Kidney epithelial cell (primary cell): ENCODE data around the gene KHDC3L. TPM values are rescaled to one million over a fixed set of nuclear protein-coding genes. Genes with fewer than 3 reads are reported as not detected.

Experiments
- DNase-seq: peaks from one replicate; pipeline ENCODE4 v3.0.0-alpha.2; 2010; ENCODE audit warnings: low read depth
- H3K27me3 ChIP-seq: 2 replicates; pipeline ENCODE4 v1.6.0; 2011; ENCODE audit warnings: low read length; ENCODE audit not compliant: control insufficient read depth, insufficient read depth
- H3K36me3 ChIP-seq: 2 replicates; pipeline ENCODE4 v1.5.1; 2011; ENCODE audit warnings: low read length; ENCODE audit not compliant: control insufficient read depth, insufficient read depth
- H3K4me3 ChIP-seq: 2 replicates; pipeline ENCODE4 v1.5.1; 2011; ENCODE audit warnings: low read depth, mild to moderate bottlenecking, control low read depth, low read length
- CTCF ChIP-seq: IDR thresholded peaks from 2 replicates; pipeline ENCODE4 v1.5.1; 2011; ENCODE audit warnings: mild to moderate bottlenecking, moderate library complexity, low read length, control low read depth, inconsistent platforms; ENCODE audit not compliant: insufficient read depth, poor library complexity, severe bottlenecking
- total RNA-seq: library from RNA; depleted of rRNA; stranded (reverse); fragments of >200 nt; gene quantifications from 2 replicates; pipeline ENCODE4 v1.2.3, GENCODE V29; 2015

The KHDC3L gene
- total RNA-seq, 1 donor from 2014 or later = not detected

DNA sequence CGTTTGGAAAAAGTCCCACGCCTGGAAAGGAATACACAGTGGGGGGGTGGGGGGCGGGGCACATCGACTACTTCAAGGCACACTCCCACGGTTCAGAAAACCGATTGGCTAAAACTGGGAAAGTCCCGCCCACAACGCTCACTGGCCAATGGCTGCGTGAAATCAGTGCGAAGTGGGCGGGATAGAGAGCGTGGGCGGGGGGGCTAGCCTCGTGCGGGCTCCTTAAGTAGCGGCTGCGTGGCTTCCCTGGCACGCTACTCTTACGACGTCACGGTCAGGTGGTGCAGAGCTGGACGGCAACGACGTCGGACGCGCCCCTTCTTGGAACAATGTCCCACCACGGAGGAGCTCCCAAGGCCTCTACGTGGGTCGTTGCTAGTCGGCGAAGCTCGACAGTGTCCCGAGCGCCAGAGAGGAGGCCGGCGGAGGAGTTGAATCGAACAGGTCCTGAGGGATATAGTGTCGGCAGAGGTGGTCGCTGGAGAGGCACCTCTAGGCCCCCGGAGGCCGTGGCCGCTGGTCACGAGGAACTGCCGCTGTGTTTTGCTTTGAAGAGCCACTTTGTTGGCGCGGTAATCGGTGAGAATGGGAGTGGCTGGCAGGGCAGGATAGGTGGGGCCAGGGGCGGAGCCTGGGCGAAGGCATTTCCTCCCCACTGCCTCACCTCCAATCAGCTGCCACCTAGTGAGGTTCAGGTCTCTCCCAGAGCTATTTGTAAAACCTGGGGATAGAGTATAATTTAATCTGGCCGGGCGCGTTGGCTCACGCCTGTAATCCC, 32.3 kb downstream of the KHDC3L start, which contains the start of gene DDX43:
DDX43 (plus strand) TSS at position 252 of the 778 bp plus-strand sequence; CDS start at position 330, 78 bp downstream.
- TF ChIP-seq CTCF = no peak
- no peak for DNase-seq
- H3K27me3 ChIP-seq = no peaks in the 10 kb centered on the region
- H3K36me3 ChIP-seq = no peaks in the 10 kb centered on the region
- peak within 1 kb of the TSS; percentile 18 for H3K4me3 ChIP-seq

DNA sequence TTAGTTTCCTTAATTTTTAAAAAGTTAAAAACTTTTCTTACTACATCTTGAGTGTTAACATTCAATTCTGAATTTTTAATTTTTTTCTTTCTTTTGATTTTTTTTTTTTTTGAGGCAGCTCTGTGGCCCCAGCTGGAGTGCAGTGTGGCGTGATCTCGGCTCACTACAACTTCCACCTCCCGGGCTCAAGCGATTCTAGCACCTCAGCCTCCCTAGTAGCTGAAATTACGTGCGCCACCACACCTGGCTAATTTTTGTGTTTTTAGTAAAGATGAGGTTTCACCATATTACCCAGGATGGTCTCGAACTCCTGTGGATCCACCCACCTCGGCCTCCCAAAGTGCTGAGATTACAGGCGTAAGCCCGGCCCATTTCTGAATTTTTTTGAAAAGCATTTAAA, 33.4 kb downstream of the KHDC3L start:
- no peaks in the 10 kb centered on the region for H3K27me3 ChIP-seq
- no peak overlapping the region for H3K4me3 ChIP-seq
- DNase-seq = no peak
- H3K36me3 ChIP-seq = no peaks in the 10 kb centered on the region
- TF ChIP-seq CTCF = no peak

DNA sequence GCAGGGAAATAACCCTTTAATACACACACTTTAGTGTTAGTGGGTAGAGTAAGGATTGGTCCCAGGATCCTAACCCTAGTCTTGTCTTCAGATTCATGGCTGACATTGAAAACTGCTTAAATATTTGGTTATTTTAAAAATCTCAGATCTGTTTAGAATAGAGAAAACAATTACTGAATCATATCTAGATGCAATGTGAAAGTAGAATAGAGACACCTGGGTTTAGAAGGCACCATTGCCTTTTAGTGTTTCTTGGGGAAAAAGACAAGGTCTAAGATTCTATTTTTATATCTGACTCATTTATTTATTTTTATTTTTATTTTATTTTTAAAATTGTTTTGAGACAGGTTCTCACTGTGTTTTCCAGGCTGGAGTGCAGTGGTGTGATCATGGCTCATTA, 38.2 kb downstream of the KHDC3L start:
- TF ChIP-seq CTCF = no peak
- no peak for DNase-seq
- H3K27me3 ChIP-seq = no peaks in the 10 kb centered on the region
- H3K4me3 ChIP-seq = no peak overlapping the region
- H3K36me3 ChIP-seq = no peaks in the 10 kb centered on the region

DNA sequence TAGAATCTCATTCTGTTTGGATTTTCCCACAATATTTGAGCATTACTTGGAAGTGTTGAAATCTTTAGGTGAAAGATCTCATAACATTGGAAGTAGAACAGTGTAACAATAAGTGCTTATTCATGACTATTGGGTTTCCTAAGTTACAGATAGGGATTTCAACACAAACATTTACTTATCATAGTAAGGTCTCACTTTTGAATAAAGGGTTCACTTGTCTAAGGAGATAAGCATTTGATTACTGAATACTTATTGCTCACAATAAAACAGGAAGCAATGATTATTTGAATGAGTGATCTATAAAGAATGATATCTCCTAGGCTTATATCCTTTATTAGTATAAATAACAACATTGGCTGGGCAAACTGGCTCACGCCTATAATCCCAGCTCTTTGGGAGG, 46.9 kb downstream of the KHDC3L start:
- Histone ChIP-seq H3K27me3 (no peaks in the 10 kb centered on the region), H3K4me3 (no peak overlapping the region), H3K36me3 (no peaks in the 10 kb centered on the region)
- DNase-seq = no peak
- TF ChIP-seq CTCF = no peak

GRCh38 chr6:73413102-73413501, 50.6 kb downstream of the KHDC3L start:
- H3K36me3 ChIP-seq = no peaks in the 10 kb centered on the region
- H3K27me3 ChIP-seq = no peaks in the 10 kb centered on the region
- no peak overlapping the region for H3K4me3 ChIP-seq
- DNase-seq = no peak
- no peak for TF ChIP-seq CTCF

Other genes starting within 250 kb of the KHDC3L start
- not detected in 2 replicates for gene KHDC1L, start 137.2 kb upstream of the KHDC3L start, total RNA-seq
- gene KHDC1, start 99.5 kb upstream of the KHDC3L start, total RNA-seq = 2.9 and 3.3 TPM in 2 replicates
- gene DPPA5, start 8.4 kb upstream of the KHDC3L start, total RNA-seq = not detected in 2 replicates
- gene OOEP, start 7.2 kb downstream of the KHDC3L start, total RNA-seq = 0.41 and 0.50 TPM in 2 replicates
- gene DDX43, start 32.2 kb downstream of the KHDC3L start, total RNA-seq = 1.1 and 1.2 TPM in 2 replicates
- 8.1 and 9.5 TPM in 2 replicates for gene CGAS, start 89.6 kb downstream of the KHDC3L start, total RNA-seq
- 27.5 and 34.9 TPM in 2 replicates for gene MTO1, start 99.1 kb downstream of the KHDC3L start, total RNA-seq
- 16,505 and 18,187 TPM in 2 replicates for gene EEF1A1, start 158.4 kb downstream of the KHDC3L start, total RNA-seq